Liver (tissue), 9 donors: ENCODE data around the gene TTC3. TPM values are rescaled to one million over a fixed set of nuclear protein-coding genes. Genes with fewer than 3 reads are reported as not detected.

Experiments used
- DNase-seq: peaks from one replicate; pipeline ENCODE4 v3.0.0-alpha.2; 2017; ENCODE audit warnings: low spot score
- H3K27ac ChIP-seq, 2 donors: one replicate each; pipeline ENCODE4 v1.7.0; 2013; ENCODE audit warnings: inconsistent platforms in 2 of 2, low read length in 2 of 2, control low read depth in 1 of 2, low read depth in 1 of 2, mild to moderate bottlenecking in 1 of 2
- H3K27me3 ChIP-seq, 4 donors: one replicate each; pipeline versions ENCODE4 v1.6.1 to v1.7.0; 2013; ENCODE audit warnings: low read length in 3 of 4, inconsistent platforms in 1 of 4, mild to moderate bottlenecking in 1 of 4, moderate library complexity in 1 of 4; ENCODE audit not compliant: control insufficient read depth in 4 of 4, insufficient read depth in 4 of 4
- H3K36me3 ChIP-seq, 4 donors: one replicate each; pipeline versions ENCODE4 v1.6.1 to v1.7.0; 2013; ENCODE audit warnings: low read length in 3 of 4, mild to moderate bottlenecking in 3 of 4, low read depth in 1 of 4, moderate library complexity in 1 of 4; ENCODE audit not compliant: control insufficient read depth in 4 of 4, insufficient read depth in 3 of 4
- H3K4me1 ChIP-seq, 4 donors: one replicate each; pipeline versions ENCODE4 v1.6.1 to v1.7.0; 2013; ENCODE audit warnings: low read length in 3 of 4, mild to moderate bottlenecking in 3 of 4, moderate library complexity in 1 of 4; ENCODE audit not compliant: control insufficient read depth in 4 of 4, insufficient read depth in 4 of 4
- H3K4me3 ChIP-seq, 3 donors: one replicate each; pipeline versions ENCODE4 v1.6.1 to v1.7.0; 2013; ENCODE audit warnings: low read length in 3 of 3, control low read depth in 1 of 3, low read depth in 1 of 3, mild to moderate bottlenecking in 1 of 3
- H3K9ac ChIP-seq, 2 donors: one replicate each; pipeline ENCODE4 v1.7.0; 2013; ENCODE audit warnings: low read length in 2 of 2, mild to moderate bottlenecking in 2 of 2, moderate library complexity in 2 of 2, control low read depth in 1 of 2, low read depth in 1 of 2
- H3K9me3 ChIP-seq, 4 donors: one replicate each; pipeline versions ENCODE4 v1.6.1 to v1.7.0; 2013; ENCODE audit warnings: low read length in 3 of 4; ENCODE audit not compliant: control insufficient read depth in 4 of 4
- ATF3 ChIP-seq: IDR thresholded peaks from 2 replicates; pipeline ENCODE4 v1.6.1; 2016; ENCODE audit warnings: antibody characterized with exemption
- CTCF ChIP-seq: fragments of 150-350 bp; IDR thresholded peaks from 2 replicates; pipeline ENCODE4 v1.5.1; 2017; ENCODE audit warnings: improper control_type of control experiment, low read depth, low read length; ENCODE audit not compliant: missing input control
- EGR1 ChIP-seq, 2 donors: IDR thresholded peaks; 2 replicates each; pipeline ENCODE4 v1.6.1; 2016 to 2018; ENCODE audit warnings: antibody characterized with exemption in 2 of 2, low read depth in 2 of 2
- FOXA1 ChIP-seq: IDR thresholded peaks from 2 replicates; pipeline ENCODE4 v1.6.1; 2016; ENCODE audit warnings: antibody characterized with exemption
- FOXA2 ChIP-seq: IDR thresholded peaks from 2 replicates; pipeline ENCODE4 v1.6.1; 2016; ENCODE audit warnings: antibody characterized with exemption
- GABPA ChIP-seq, 2 donors: IDR thresholded peaks in 1 of 2; conservative IDR thresholded peaks in 1 of 2; 2 replicates each; pipeline ENCODE4 v1.6.1; 2016; ENCODE audit warnings: antibody characterized with exemption in 2 of 2, mild to moderate bottlenecking in 1 of 2, moderate library complexity in 1 of 2
- HNF4A ChIP-seq, 2 donors: conservative IDR thresholded peaks; 2 replicates each; pipeline ENCODE4 v1.6.1; 2016; ENCODE audit warnings: antibody characterized with exemption in 2 of 2, mild to moderate bottlenecking in 2 of 2
- HNF4G ChIP-seq: IDR thresholded peaks from 2 replicates; pipeline ENCODE4 v1.6.1; 2016; ENCODE audit warnings: antibody characterized with exemption
- JUND ChIP-seq, 2 donors: IDR thresholded peaks; 2 replicates each; pipeline ENCODE4 v1.6.1; 2016; ENCODE audit warnings: antibody characterized with exemption in 2 of 2
- NR2F2 ChIP-seq: IDR thresholded peaks from 2 replicates; pipeline ENCODE4 v1.6.1; 2016; ENCODE audit warnings: antibody characterized with exemption
- RAD21 ChIP-seq, 2 donors: IDR thresholded peaks; 2 replicates each; pipeline ENCODE4 v1.6.1; 2016; ENCODE audit warnings: antibody characterized with exemption in 2 of 2, mild to moderate bottlenecking in 2 of 2
- REST ChIP-seq: IDR thresholded peaks from 2 replicates; pipeline ENCODE4 v1.6.1; 2016; ENCODE audit warnings: antibody characterized with exemption, mild to moderate bottlenecking
- RXRA ChIP-seq, 2 donors: IDR thresholded peaks; 2 replicates each; pipeline ENCODE4 v1.6.1; 2017 to 2018; ENCODE audit warnings: antibody characterized with exemption in 2 of 2, mild to moderate bottlenecking in 1 of 2
- SP1 ChIP-seq: IDR thresholded peaks from 2 replicates; pipeline ENCODE4 v1.6.1; 2018; ENCODE audit warnings: antibody characterized with exemption, mild to moderate bottlenecking
- TAF1 ChIP-seq: conservative IDR thresholded peaks from 2 replicates; pipeline ENCODE4 v1.6.1; 2016; ENCODE audit warnings: antibody characterized with exemption, mild to moderate bottlenecking
- YY1 ChIP-seq: IDR thresholded peaks from 2 replicates; pipeline ENCODE4 v1.6.1; 2016; ENCODE audit warnings: antibody characterized with exemption, mild to moderate bottlenecking
- WGBS: extraction: QIAGEN DNeasy Blood & Tissue Kit; methylation state at CpG from one replicate; pipeline ENCODE4 v1.1.7; 2013; 5-methylcytosine and 5-hydroxymethylcytosine counted together
- polyA plus RNA-seq, 2 donors: library from polyadenylated mRNA; stranded (reverse) in 1 of 2; unstranded in 1 of 2; fragments of 200-250 nt in 1 of 2; fragments of >200 nt in 1 of 2; fragmentation: Nextera tagmentation in 1 of 2; extraction: Ambion mirVana in 1 of 2; gene quantifications; one replicate each; pipeline versions ENCODE4 v1.2.1 to v1.2.3, GENCODE V29; 2013 to 2015
- total RNA-seq, 2 donors: library from RNA; depleted of rRNA; stranded (reverse); fragments of >200 nt; gene quantifications; one replicate each; pipeline ENCODE4 v1.2.3, GENCODE V29; 2014
- TF ChIP-seq, protein P1 (sequence below): IDR thresholded peaks from 2 replicates; pipeline ENCODE4 v1.6.1; 2016; ENCODE audit warnings: antibody characterized with exemption
- donor health status: healthy.
- donor health status: healthy.
- donor health status: healthy.
- donor health status: healthy.
- donor health status: healthy.

Gene TTC3
- total and polyA plus RNA-seq, 4 donors: 27.2 to 96.1 (median 57.2) TPM

DNA sequence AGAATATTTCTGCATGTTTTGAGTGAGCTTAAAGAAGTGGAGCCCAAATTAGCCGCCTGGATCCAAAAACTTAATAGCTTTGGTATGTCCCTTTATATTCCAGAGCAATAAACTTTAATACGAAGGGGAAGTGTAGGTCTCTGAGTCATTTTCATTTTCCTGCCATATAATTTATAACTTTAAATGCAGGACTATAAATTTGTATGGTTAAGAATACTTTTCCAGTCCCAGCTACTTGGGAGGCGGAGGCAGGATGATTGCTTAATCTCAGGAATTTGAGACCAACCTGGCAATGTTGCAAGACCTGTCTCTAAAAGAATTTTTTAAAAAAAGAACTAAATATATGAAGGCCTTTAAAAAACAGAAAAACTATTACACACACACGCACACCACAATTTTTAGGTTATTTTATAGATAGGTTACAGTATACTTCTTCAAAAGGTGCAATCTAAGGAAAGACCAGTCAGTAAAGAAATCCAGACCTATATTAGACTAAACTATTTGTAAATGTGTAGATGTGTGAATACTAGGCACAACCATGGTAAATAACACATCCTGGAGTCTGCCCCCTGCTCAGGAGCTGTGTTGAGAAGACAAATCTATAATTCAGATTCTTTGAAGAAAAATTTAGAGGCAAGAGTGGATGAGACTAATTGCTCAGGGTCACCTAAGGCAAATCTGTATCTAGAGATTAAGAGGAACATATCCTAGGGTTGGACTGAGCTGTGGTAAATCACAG is 80.3 kb downstream of the TTC3 start:
- no peaks in the 10 kb centered on the region for H3K9me3 ChIP-seq
- H3K36me3 ChIP-seq: peaks cover 4 to 34% (median 25%) of the 10 kb centered on the region in 4 donors
- H3K9ac ChIP-seq: no peak overlapping the region
- H3K4me3 ChIP-seq: no peak overlapping the region
- peak overlapping the region; percentile 13 to 23 for H3K27ac ChIP-seq
- H3K27me3 ChIP-seq: no peaks in the 10 kb centered on the region
- no peak for DNase-seq
- TF ChIP-seq CTCF (no peak), FOXA1 (no peak), YY1 (no peak), GABPA (IDR thresholded peaks at IDR 0.05 in 1 of 2, conservative IDR thresholded peaks at IDR 0.05 in 1 of 2) (no peak), REST (no peak), ATF3 (no peak), NR2F2 (no peak), JUND (IDR thresholded peaks at IDR 0.05) (no peak), SP1 (no peak), HNF4G (no peak), TAF1 (no peak), HNF4A (conservative IDR thresholded peaks at IDR 0.05) (no peak)
- TF ChIP-seq, protein P1, sequence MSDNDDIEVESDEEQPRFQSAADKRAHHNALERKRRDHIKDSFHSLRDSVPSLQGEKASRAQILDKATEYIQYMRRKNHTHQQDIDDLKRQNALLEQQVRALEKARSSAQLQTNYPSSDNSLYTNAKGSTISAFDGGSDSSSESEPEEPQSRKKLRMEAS: no peak
- 85% methylated on average over 4 of the region's 4 CpGs for WGBS
- peaks cover 2 to 12% (median 9%) of the 10 kb centered on the region in 4 donors for H3K4me1 ChIP-seq

DNA sequence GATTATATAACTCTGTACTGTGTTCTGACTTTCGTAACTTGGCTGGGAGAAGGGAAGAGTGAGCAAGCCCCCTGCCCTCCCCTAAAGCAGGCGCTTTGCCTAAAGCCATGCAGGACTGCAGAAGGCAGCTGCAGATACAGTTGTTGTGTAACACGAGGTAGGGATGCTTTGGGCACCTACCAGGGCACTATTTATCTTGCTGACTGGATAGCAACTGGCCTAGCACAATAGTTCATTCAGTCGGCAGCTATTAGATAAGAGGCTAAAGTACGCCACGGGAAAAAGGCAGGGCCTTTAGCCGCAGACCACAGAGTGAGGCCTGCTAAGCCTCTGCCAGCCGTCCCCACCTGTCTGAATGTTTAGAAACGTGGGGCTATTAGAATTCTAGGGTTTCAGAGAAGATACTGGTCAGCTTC is 80.9 kb downstream of the TTC3 start:
- WGBS: 31% methylated on average over 9 of the region's 9 CpGs
- H3K4me3 ChIP-seq: no peak overlapping the region
- peak overlapping the region; percentile 13 to 51 for H3K27ac ChIP-seq
- peaks cover 2 to 32% (median 27%) of the 10 kb centered on the region in 4 donors for H3K36me3 ChIP-seq
- H3K27me3 ChIP-seq: no peaks in the 10 kb centered on the region
- H3K9me3 ChIP-seq: no peaks in the 10 kb centered on the region
- H3K4me1 ChIP-seq: peaks cover 2 to 12% (median 9%) of the 10 kb centered on the region in 4 donors
- DNase-seq: no peak
- no peak overlapping the region for H3K9ac ChIP-seq
- TF ChIP-seq CTCF (no peak), NR2F2 (peak; percentile 14), FOXA1 (peak; percentile 34), FOXA2 (peak; percentile 70), RXRA (IDR thresholded peaks at IDR 0.05) (peak; percentile 65 to 81), REST (peak; percentile 35), RAD21 (IDR thresholded peaks at IDR 0.05) (peak; percentile 33 to 44), SP1 (peak; percentile 85), HNF4A (conservative IDR thresholded peaks at IDR 0.05) (peak; percentile 86 to 89), EGR1 (IDR thresholded peaks at IDR 0.05; ENCODE audit: low read depth in 2 of 2) (no peak), GABPA (IDR thresholded peaks at IDR 0.05 in 1 of 2, conservative IDR thresholded peaks at IDR 0.05 in 1 of 2) (no peak), HNF4G (peak; percentile 76), YY1 (peak; percentile 59)
- TF ChIP-seq, protein P1: peak; percentile 77
